GM12878 (cell line): ENCODE results near the gene SPTSSB. TPM values are rescaled to one million over a fixed set of nuclear protein-coding genes. Genes with fewer than 3 reads are reported as not detected.
A peak's percentile ranks its signal among the peaks of the same experiment; 100 is the strongest.

Experiments used
- ATAC-seq: fragments of 200-7000 bp; cut with Tn5 transposase; 3 replicates; pipeline ENCODE4 v1.9.1; 2020; ENCODE audit warnings: mild to moderate bottlenecking, moderate library complexity
- BruUV-seq: library from RNA; stranded (reverse); fragments of 400-500 nt; replicated peaks from 2 replicates; lab custom pipeline; 2021; lab: Mats Ljungman, UMichigan
- CTCF ChIA-PET: fragments of 300-600 bp; sonication (Branson Sonifier 250); formaldehyde crosslinking; extraction: SDS; loops from one replicate; lab custom pipeline; 2021; ENCODE audit warnings: inconsistent platforms; lab: Yijun Ruan, JAX
- POLR2A ChIA-PET: fragments of 350-600 bp; formaldehyde crosslinking; extraction: SDS; loops from one replicate; lab custom pipeline; 2021; ENCODE audit warnings: inconsistent platforms; lab: Charles Lee
- RAD21 ChIA-PET: fragments of 300-600 bp; sonication (Branson Sonifier 250); formaldehyde crosslinking; loops from one replicate; lab custom pipeline; 2023; ENCODE audit warnings: antibody characterized with exemption; ENCODE audit not compliant: unreplicated experiment; lab: Charles Lee
- SMC1A ChIA-PET: fragments of 300-600 bp; sonication (Branson Sonifier 250); formaldehyde crosslinking; loops from one replicate; lab custom pipeline; 2023; ENCODE audit not compliant: unreplicated experiment, uncharacterized antibody; lab: Charles Lee
- DNase-seq: peaks from one replicate; pipeline ENCODE4 v3.0.0-alpha.2; 2011; ENCODE audit warnings: low read depth, low spot score
- FAIRE-seq: peaks from 3 replicates; lab custom pipeline; 2011; peaks lifted over from hg19 to GRCh38; lab: Jason Lieb, UNC
- H2AFZ ChIP-seq: 2 replicates; pipeline ENCODE4 v1.6.0; 2011; ENCODE audit warnings: low read depth, low read length, control low read depth; ENCODE audit not compliant: control insufficient read depth
- H3K27ac ChIP-seq: 2 replicates; pipeline ENCODE4 v1.5.1; 2011; ENCODE audit warnings: control low read depth; ENCODE audit not compliant: control insufficient read depth, insufficient read depth
- H3K27me3 ChIP-seq, 2 experiments: replicated peaks in 1 of 2; 2 replicates each; pipeline versions ENCODE4 v1.6.0 to v1.6.1; 2011; ENCODE audit warnings: low read length in 1 of 2; ENCODE audit not compliant: control insufficient read depth in 2 of 2, insufficient read depth in 2 of 2
- H3K36me3 ChIP-seq, 2 experiments: 2 replicates each; pipeline ENCODE4 v1.5.1; 2011; ENCODE audit warnings: low read length in 1 of 2; ENCODE audit not compliant: control insufficient read depth in 2 of 2, insufficient read depth in 2 of 2
- H3K4me1 ChIP-seq: 2 replicates; pipeline ENCODE4 v1.6.1; 2011; ENCODE audit warnings: mild to moderate bottlenecking, low read length, moderate library complexity, mixed read lengths; ENCODE audit not compliant: control insufficient read depth, insufficient read depth
- H3K4me2 ChIP-seq: 2 replicates; pipeline ENCODE4 v1.6.0; 2011; ENCODE audit warnings: control low read depth; ENCODE audit not compliant: control insufficient read depth, insufficient read depth
- H3K4me3 ChIP-seq: fragments of 200-600 bp; sonication (generic); 2 replicates; pipeline ENCODE4 v1.5.1; 2016
- H3K79me2 ChIP-seq: 2 replicates; pipeline ENCODE4 v1.6.0; 2011; ENCODE audit warnings: low read length; ENCODE audit not compliant: control insufficient read depth, insufficient read depth
- H3K9ac ChIP-seq: 2 replicates; pipeline ENCODE4 v1.8.0; 2011; ENCODE audit warnings: low read length, control low read depth, mixed read lengths; ENCODE audit not compliant: control insufficient read depth, insufficient read depth
- H3K9me3 ChIP-seq: replicated peaks from 3 replicates; pipeline ENCODE4 v1.5.1; 2011; ENCODE audit warnings: mild to moderate bottlenecking, low read length; ENCODE audit not compliant: control insufficient read depth, insufficient read depth
- H4K20me1 ChIP-seq: 2 replicates; pipeline ENCODE4 v1.6.0; 2011; ENCODE audit not compliant: control insufficient read depth, insufficient read depth
- CBX3 ChIP-seq: fragments of 200-600 bp; sonication (generic); IDR thresholded peaks from 2 replicates; pipeline ENCODE4 v1.6.1; 2016; ENCODE audit warnings: low read depth, borderline replicate concordance
- SKIL ChIP-seq: fragments of 450-650 bp; IDR thresholded peaks from 2 replicates; pipeline ENCODE4 v1.6.1; 2017; ENCODE audit warnings: mild to moderate bottlenecking, low read depth, inconsistent platforms; ENCODE audit not compliant: poor library complexity, severe bottlenecking
- WGBS: methylation state at CpG from one replicate; pipeline ENCODE4 v1.1.6; 2016; ENCODE audit warnings: low lambda C conversion rate; ENCODE audit not compliant: insufficient replicate concordance, insufficient coverage; ENCODE audit errors: missing lambda C conversion rate; 5-methylcytosine and 5-hydroxymethylcytosine counted together
- in situ Hi-C: fragments of 300-500 bp; cut with MboI; formaldehyde crosslinking; loops from 9 replicates; pipeline ENCODE4 v1.14.3; 2018; ENCODE audit warnings: mixed read lengths
- intact Hi-C: fragments of 100-400 bp; cut with micrococcal nuclease; formaldehyde crosslinking; loops from one replicate; pipeline ENCODE4 v1.14.2; 2022; ENCODE audit not compliant: unreplicated experiment
- polyA plus RNA-seq, 11 experiments: library from polyadenylated mRNA; depleted of rRNA in 4 of 11; unstranded in 6 of 11; stranded (reverse) in 5 of 11; fragments of >200 nt; fragmentation: Nextera tagmentation in 4 of 11; fragmentation: Illumina TruSeq in 1 of 11; extraction: Ambion mirVana in 4 of 11; extraction: Trizol in 1 of 11; gene quantifications; 1 replicate in 1 of 11; 2 replicates in 10 of 11; pipeline versions ENCODE4 v1.2.1 to v1.2.3, GENCODE V29; 2011 to 2016; ENCODE audit warnings: inconsistent platforms in 2 of 11, missing spikeins in 2 of 11, low read depth in 1 of 11
- total RNA-seq, 4 experiments: library from RNA; depleted of rRNA in 3 of 4; stranded (reverse); fragments of >200 nt in 3 of 4; fragmentation: Illumina TruSeq in 1 of 4; extraction: Trizol in 1 of 4; gene quantifications; 2 replicates each; pipeline versions ENCODE4 v1.2.1 to v1.2.3, GENCODE V29; 2013 to 2021

SPTSSB gene
- total and polyA plus RNA-seq, 10 of the 15 experiments (the other 5 are each of a cell fraction or from before 2014, with no cell fraction given), result 0.19 to 30.6 (median 0.91) TPM

GRCh38 chr3:161395115-161396012, 24.0 kb upstream of the SPTSSB start:
- in situ Hi-C loops, result no loop called here
- WGBS, result 43% methylated on average over 6 of the region's 6 CpGs
- H2AFZ ChIP-seq, result no peak overlapping the region

More at GRCh38 chr3:161395115-161396012, 24.0 kb upstream of the SPTSSB start:
- H3K27ac ChIP-seq, result no peak overlapping the region
- no peak overlapping the region for H3K4me3 ChIP-seq
- no peak overlapping the region for H3K4me2 ChIP-seq
- FAIRE-seq (no peak), DNase-seq (no peak), ATAC-seq (peak; percentile 69)
- CTCF ChIA-PET, result interaction anchor here (1.0 to 4.0 kb wide), 4 partner anchors 13 to 121 kb away, joined by 4 to 17 read pairs (median 6); partner anchors contain the start of gene SPTSSB
- no peaks in the 10 kb centered on the region for H3K9me3 ChIP-seq
- POLR2A ChIA-PET, result no interaction called here
- no peak overlapping the region for H3K9ac ChIP-seq
- SMC1A ChIA-PET, result interaction anchor here (0.7 to 4.4 kb wide), 6 partner anchors 12 to 85 kb away, joined by 3 to 23 read pairs (median 4); partner anchors contain the start of gene SPTSSB
- no peaks in the 10 kb centered on the region for H4K20me1 ChIP-seq
- no peaks in the 10 kb centered on the region for H3K4me1 ChIP-seq
- H3K36me3 ChIP-seq, result no peaks in the 10 kb centered on the region
- H3K27me3 ChIP-seq, result no peaks in the 10 kb centered on the region
- no TSS peak for BruUV-seq
- intact Hi-C loops, result no loop called here
- TF ChIP-seq SKIL (no peak), CBX3 (no peak)
- RAD21 ChIA-PET, result no interaction called here
- H3K79me2 ChIP-seq, result no peaks in the 10 kb centered on the region
